NCI-H2196 (cell line): Measurements from ENCODE around the gene TRIM75.
"Not testable (repeated sequence)": the region's sequence is repeated elsewhere in the genome, so short reads cannot be mapped to it uniquely, and the experiment has no call there.

Experiments used
- DNase-seq: peaks from one replicate; lab custom pipeline; 2025; ENCODE audit not compliant: unreplicated experiment; lab: John Stamatoyannopoulos, UW

TRIM75 gene

GRCh38 chr4:165073346-165073745 is 19.7 kb downstream of the TRIM75 start:
- not testable (repeated sequence) for DNase-seq

GRCh38 chr4:165077034-165077578 is 23.4 kb downstream of the TRIM75 start:
- no peak for DNase-seq

- peak; percentile 52 for DNase-seq
Measured at GRCh38 chr4:165079476-165079875, 25.8 kb downstream of the TRIM75 start.

- DNase-seq, result not testable (repeated sequence)
Measured at GRCh38 chr4:165084787-165085186, 31.1 kb downstream of the TRIM75 start.

- DNase-seq, result no peak
Measured at GRCh38 chr4:165085946-165086345, 32.3 kb downstream of the TRIM75 start.

- no peak for DNase-seq
Measured at GRCh38 chr4:165088366-165088765, 34.7 kb downstream of the TRIM75 start.

- DNase-seq, result not testable (repeated sequence)
Measured at GRCh38 chr4:165092187-165092586, 38.5 kb downstream of the TRIM75 start.

GRCh38 chr4:165094873-165095272 is 41.2 kb downstream of the TRIM75 start:
- DNase-seq, result no peak

GRCh38 chr4:165095291-165095690 is 41.6 kb downstream of the TRIM75 start:
- no peak for DNase-seq

- DNase-seq, result no peak
Measured at GRCh38 chr4:165096776-165097175, 43.1 kb downstream of the TRIM75 start.

- no peak for DNase-seq
Measured at GRCh38 chr4:165101641-165102040, 48.0 kb downstream of the TRIM75 start.

GRCh38 chr4:165106518-165106917 is 52.9 kb downstream of the TRIM75 start:
- DNase-seq, result no peak
